ENCODE results near the gene RAB23. TPM values are rescaled to one million over a fixed set of nuclear protein-coding genes. Genes with fewer than 3 reads are reported as not detected.

The RAB23 gene
- total RNA-seq, 1 experiment from 2014 or later: 11.7 TPM

DNA sequence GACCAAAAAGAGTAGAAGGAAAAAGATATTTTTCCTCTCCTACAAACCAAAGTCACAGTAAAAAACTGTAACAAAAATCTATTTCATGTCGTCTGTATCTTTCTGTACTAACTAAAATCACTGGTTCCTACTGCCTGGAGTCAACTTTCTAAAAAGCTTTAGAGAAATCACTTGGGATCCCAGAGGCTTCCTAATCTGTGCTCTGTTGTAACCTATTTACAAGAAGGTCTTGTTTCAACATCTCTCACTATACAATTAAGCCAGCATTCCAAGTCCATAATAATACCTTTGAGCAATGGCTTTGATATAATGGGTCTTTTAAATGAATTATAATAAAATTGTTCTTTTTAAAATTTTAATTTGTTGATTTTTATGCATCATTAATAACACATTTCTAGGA lies 20.4 kb downstream of the RAB23 start:
- H4K20me1 ChIP-seq (ENCODE audit: insufficient read depth): no peaks in the 10 kb centered on the region
- H3K27me3 ChIP-seq (ENCODE audit: insufficient read depth, low read length): no peaks in the 10 kb centered on the region
- BruUV-seq (replicated peaks): no TSS peak
- H3K4me2 ChIP-seq (ENCODE audit: low read length): no peak overlapping the region
- no peak overlapping the region for H3K9ac ChIP-seq (ENCODE audit: low read length)
- ChIA-PET CTCF (no interaction called here), POLR2A (no interaction called here), RAD21 (ENCODE audit: low non-redundant PET in 1 of 2, low total read pairs in 2 of 2, uncharacterized antibody in 2 of 2, unreplicated experiment in 2 of 2) (no interaction called here)
- H2AFZ ChIP-seq (ENCODE audit: low read depth, low read length, poor library complexity, severe bottlenecking): no peak overlapping the region
- DNase-seq (ENCODE audit: low read depth, low spot score): no peak
- no peaks in the 10 kb centered on the region for H3K36me3 ChIP-seq (ENCODE audit: control insufficient read depth in 1 of 2, insufficient read depth in 2 of 2, low read length in 2 of 2)
- intact Hi-C loops (cut with micrococcal nuclease): no loop called here
- no peak overlapping the region for H3K27ac ChIP-seq (ENCODE audit: low read depth, low read length)
- peaks cover 0 to 4% of the 10 kb centered on the region in 2 experiments; a peak in 2 of 4 replicates for H3K4me1 ChIP-seq (ENCODE audit: control insufficient read depth in 1 of 2, insufficient read depth in 2 of 2, low read length in 2 of 2)
- H3K79me2 ChIP-seq (ENCODE audit: insufficient read depth, low read length): no peaks in the 10 kb centered on the region; the same call in none of the 2 replicates
- TF ChIP-seq SP1 (IDR thresholded peaks at IDR 0.05; ENCODE audit: low read depth) (no peak), CEBPB (IDR thresholded peaks at IDR 0.05; ENCODE audit: low read depth) (no peak), EZH2 (IDR thresholded peaks at IDR 0.05) (no peak), RAD21 (IDR thresholded peaks at IDR 0.05; ENCODE audit: low read depth) (no peak), ELF1 (IDR thresholded peaks at IDR 0.05; ENCODE audit: borderline replicate concordance, low read depth) (no peak), TCF7L2 (IDR thresholded peaks at IDR 0.05; ENCODE audit: borderline replicate concordance, extremely low read depth, insufficient read depth, insufficient read length) (no peak), POLR2AphosphoS5 (IDR thresholded peaks at IDR 0.05; ENCODE audit: low read depth, low read length) (no peak), EGR1 (IDR thresholded peaks at IDR 0.05; ENCODE audit: low read depth) (no peak), YY1 (IDR thresholded peaks at IDR 0.05; ENCODE audit: extremely low read depth, insufficient replicate concordance, low read depth, low read length) (no peak), POLR2A (IDR thresholded peaks at IDR 0.05; ENCODE audit: borderline replicate concordance, extremely low read depth, insufficient read depth, insufficient read length) (no peak), SIN3A (IDR thresholded peaks at IDR 0.05; ENCODE audit: low read depth) (no peak)
- TF ChIP-seq, protein P1, sequence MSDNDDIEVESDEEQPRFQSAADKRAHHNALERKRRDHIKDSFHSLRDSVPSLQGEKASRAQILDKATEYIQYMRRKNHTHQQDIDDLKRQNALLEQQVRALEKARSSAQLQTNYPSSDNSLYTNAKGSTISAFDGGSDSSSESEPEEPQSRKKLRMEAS (IDR thresholded peaks at IDR 0.05): no peak
- H3K9me3 ChIP-seq (ENCODE audit: control insufficient read depth in 1 of 2, insufficient read depth in 1 of 2, low read depth in 1 of 2, low read length in 2 of 2): no peaks in the 10 kb centered on the region
- ATAC-seq: no peak
- H3K9me2 ChIP-seq (ENCODE audit: insufficient read depth): no peaks in the 10 kb centered on the region
- H3K4me3 ChIP-seq (replicated peaks in 1 of 2; ENCODE audit: low read depth in 1 of 2, low read length in 2 of 2): no peak overlapping the region

All from HCT116 (cell line).